SK-N-SH treated with all-trans-retinoic acid at 6 μM for 48 hours (cell line): Measurements from ENCODE around the gene MPLKIP.

ENCODE experiments used
- ATAC-seq: fragments of 200-7000 bp; cut with Tn5 transposase; 3 replicates; pipeline ENCODE4 v1.9.1; 2020; ENCODE audit warnings: mild to moderate bottlenecking, moderate library complexity
- ARNTL ChIP-seq: fragments of 450-650 bp; formaldehyde crosslinking; IDR thresholded peaks from 2 replicates; pipeline ENCODE4 v1.5.0; 2020; ENCODE audit warnings: low read depth, mild to moderate bottlenecking, moderate library complexity, borderline replicate concordance
- BACH2 ChIP-seq: fragments of 250-450 bp; sonication (Bioruptor Pico); IDR thresholded peaks from 2 replicates; pipeline ENCODE4 v1.9.0; 2021; ENCODE audit warnings: mild to moderate bottlenecking, borderline replicate concordance
- CSDC2 ChIP-seq: fragments of 250-450 bp; sonication (Bioruptor Pico); IDR thresholded peaks from 2 replicates; pipeline ENCODE4 v1.5.0; 2020; ENCODE audit warnings: mild to moderate bottlenecking, moderate library complexity
- ESRRG ChIP-seq: fragments of 250-450 bp; sonication (Bioruptor Pico); IDR thresholded peaks from 2 replicates; pipeline ENCODE4 v1.6.1; 2021; ENCODE audit warnings: mild to moderate bottlenecking
- GLIS3 ChIP-seq: fragments of 250-450 bp; sonication (Bioruptor Pico); IDR thresholded peaks from 2 replicates; pipeline ENCODE4 v1.5.0; 2020; ENCODE audit warnings: mild to moderate bottlenecking, moderate library complexity
- ISL1 ChIP-seq: fragments of 250-450 bp; sonication (Bioruptor Pico); IDR thresholded peaks from 2 replicates; pipeline ENCODE4 v2.1.2; 2022; ENCODE audit warnings: mild to moderate bottlenecking, moderate library complexity
- OSR1 ChIP-seq: fragments of 250-450 bp; sonication (Bioruptor Pico); IDR thresholded peaks from 2 replicates; pipeline ENCODE4 v1.8.0; 2022; ENCODE audit warnings: moderate library complexity, mild to moderate bottlenecking, inconsistent platforms
- PPARA ChIP-seq: fragments of 250-450 bp; sonication (Bioruptor Pico); IDR thresholded peaks from 2 replicates; pipeline ENCODE4 v1.5.0; 2020; ENCODE audit warnings: mild to moderate bottlenecking, borderline replicate concordance
- RARB ChIP-seq: fragments of 250-450 bp; sonication (Bioruptor Pico); IDR thresholded peaks from 2 replicates; pipeline ENCODE4 v1.8.0; 2021; ENCODE audit warnings: mild to moderate bottlenecking, moderate library complexity
- SNAI2 ChIP-seq: fragments of 250-450 bp; sonication (Bioruptor Pico); IDR thresholded peaks from 2 replicates; pipeline ENCODE4 v1.5.0; 2020; ENCODE audit warnings: mild to moderate bottlenecking, moderate library complexity
- TCF4 ChIP-seq: fragments of 250-450 bp; sonication (Bioruptor Pico); IDR thresholded peaks from 2 replicates; pipeline ENCODE4 v1.8.0; 2021; ENCODE audit warnings: mild to moderate bottlenecking, moderate library complexity, borderline replicate concordance
- TOX ChIP-seq: fragments of 250-450 bp; sonication (Bioruptor Pico); IDR thresholded peaks from 2 replicates; pipeline ENCODE4 v1.8.0; 2021; ENCODE audit warnings: mild to moderate bottlenecking, moderate library complexity, borderline replicate concordance
- ZFP3 ChIP-seq: fragments of 250-450 bp; sonication (Bioruptor Pico); IDR thresholded peaks from 2 replicates; pipeline ENCODE4 v1.5.0; 2020; ENCODE audit warnings: mild to moderate bottlenecking, moderate library complexity
- ZFP30 ChIP-seq: fragments of 450-650 bp; formaldehyde crosslinking; IDR thresholded peaks from 2 replicates; pipeline ENCODE4 v1.5.0; 2022; ENCODE audit warnings: mild to moderate bottlenecking, moderate library complexity
- ZNF565 ChIP-seq: fragments of 450-650 bp; formaldehyde crosslinking; conservative IDR thresholded peaks from 2 replicates; pipeline ENCODE4 v1.5.0; 2020; ENCODE audit warnings: low read depth, mild to moderate bottlenecking, moderate library complexity
- ZNF70 ChIP-seq: fragments of 450-650 bp; formaldehyde crosslinking; IDR thresholded peaks from 2 replicates; pipeline ENCODE4 v1.5.0; 2020; ENCODE audit warnings: mild to moderate bottlenecking, moderate library complexity
- ZNF8 ChIP-seq: fragments of 450-650 bp; formaldehyde crosslinking; IDR thresholded peaks from 2 replicates; pipeline ENCODE4 v1.5.0; 2020; ENCODE audit warnings: mild to moderate bottlenecking, moderate library complexity
- TF ChIP-seq, protein P1 (sequence below): fragments of 250-450 bp; sonication (Bioruptor Pico); IDR thresholded peaks from 2 replicates; pipeline ENCODE4 v1.8.0; 2021; ENCODE audit warnings: low read depth, mild to moderate bottlenecking, moderate library complexity, borderline replicate concordance
- TF ChIP-seq, protein P2 (sequence below): fragments of 250-450 bp; sonication (Bioruptor Pico); IDR thresholded peaks from 2 replicates; pipeline ENCODE4 v1.5.1; 2020; ENCODE audit warnings: low read depth, mild to moderate bottlenecking, moderate library complexity
- TF ChIP-seq, protein P3 (sequence below): fragments of 250-450 bp; sonication (Bioruptor Pico); IDR thresholded peaks from 2 replicates; pipeline ENCODE4 v1.8.0; 2020; ENCODE audit warnings: mild to moderate bottlenecking, moderate library complexity, borderline replicate concordance

The MPLKIP gene

DNA sequence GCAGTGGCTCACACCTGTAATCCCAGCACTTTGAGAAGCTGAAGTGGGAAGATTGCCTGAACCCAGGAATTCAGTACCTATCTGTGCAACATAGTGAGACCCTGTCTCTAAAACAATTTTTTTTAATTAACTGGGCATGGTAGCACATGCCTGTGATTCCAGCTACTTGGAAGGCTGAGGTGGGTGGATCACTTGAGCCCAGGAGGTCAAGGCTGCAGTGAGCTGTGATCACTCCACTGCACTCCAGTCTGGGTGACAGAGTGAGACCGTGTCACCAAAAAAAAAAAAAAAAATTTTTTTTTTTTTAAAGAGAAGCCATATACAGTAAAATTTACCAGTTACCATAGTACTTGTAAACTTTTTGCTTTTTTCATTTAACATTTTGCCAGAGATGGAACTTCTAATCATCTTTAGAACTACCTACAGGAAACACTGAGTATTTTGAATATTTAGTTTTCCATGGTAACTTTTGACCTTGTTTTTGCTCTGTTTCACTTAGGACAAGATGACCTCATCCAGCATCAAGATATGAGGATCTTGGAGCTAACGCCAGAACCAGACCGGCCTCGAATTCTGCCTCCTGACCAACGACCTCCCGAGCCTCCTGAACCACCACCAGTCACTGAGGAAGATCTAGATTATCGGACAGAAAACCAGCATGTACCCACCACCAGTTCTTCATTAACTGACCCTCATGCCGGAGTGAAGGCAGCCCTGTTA is 40.6 kb downstream of the MPLKIP start:
- ATAC-seq: no peak

DNA sequence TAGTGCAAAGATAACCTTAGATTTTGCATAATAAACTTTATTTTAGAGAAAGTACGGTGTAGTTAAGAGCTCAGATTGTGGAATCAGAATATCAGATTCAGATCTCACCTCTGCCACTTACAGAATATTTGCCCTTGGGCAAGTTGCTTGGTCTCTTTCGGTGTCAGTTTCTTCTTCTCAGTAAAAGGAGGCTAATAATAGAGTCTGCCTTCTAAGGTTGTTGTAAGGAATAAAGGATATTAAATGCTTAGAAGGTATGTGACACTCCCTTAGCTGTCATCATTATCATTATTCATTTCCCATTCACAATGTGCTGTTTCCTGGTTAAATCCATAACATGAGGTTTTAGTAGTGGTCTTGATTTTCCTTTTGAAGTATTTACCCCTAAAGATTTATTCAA is 42.2 kb downstream of the MPLKIP start:
- ATAC-seq: no peak
- TF ChIP-seq TCF4 (no peak), PPARA (CRISPR knock-in tag) (no peak), CSDC2 (CRISPR knock-in tag) (no peak), ZNF565 (CRISPR knock-in tag) (no peak)
- TF ChIP-seq, protein P1, sequence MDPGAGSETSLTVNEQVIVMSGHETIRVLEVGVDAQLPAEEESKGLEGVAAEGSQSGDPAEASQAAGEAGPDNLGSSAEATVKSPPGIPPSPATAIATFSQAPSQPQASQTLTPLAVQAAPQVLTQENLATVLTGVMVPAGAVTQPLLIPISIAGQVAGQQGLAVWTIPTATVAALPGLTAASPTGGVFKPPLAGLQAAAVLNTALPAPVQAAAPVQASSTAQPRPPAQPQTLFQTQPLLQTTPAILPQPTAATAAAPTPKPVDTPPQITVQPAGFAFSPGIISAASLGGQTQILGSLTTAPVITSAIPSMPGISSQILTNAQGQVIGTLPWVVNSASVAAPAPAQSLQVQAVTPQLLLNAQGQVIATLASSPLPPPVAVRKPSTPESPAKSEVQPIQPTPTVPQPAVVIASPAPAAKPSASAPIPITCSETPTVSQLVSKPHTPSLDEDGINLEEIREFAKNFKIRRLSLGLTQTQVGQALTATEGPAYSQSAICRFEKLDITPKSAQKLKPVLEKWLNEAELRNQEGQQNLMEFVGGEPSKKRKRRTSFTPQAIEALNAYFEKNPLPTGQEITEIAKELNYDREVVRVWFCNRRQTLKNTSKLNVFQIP (CRISPR knock-in tag): no peak

More for the DNA sequence above, 40.6 kb downstream of the MPLKIP start:
- TF ChIP-seq, protein P1 (CRISPR knock-in tag): no peak
- TF ChIP-seq ZFP3: no peak
- no peak for TF ChIP-seq ZNF565 (CRISPR knock-in tag)
- TF ChIP-seq, protein P2, sequence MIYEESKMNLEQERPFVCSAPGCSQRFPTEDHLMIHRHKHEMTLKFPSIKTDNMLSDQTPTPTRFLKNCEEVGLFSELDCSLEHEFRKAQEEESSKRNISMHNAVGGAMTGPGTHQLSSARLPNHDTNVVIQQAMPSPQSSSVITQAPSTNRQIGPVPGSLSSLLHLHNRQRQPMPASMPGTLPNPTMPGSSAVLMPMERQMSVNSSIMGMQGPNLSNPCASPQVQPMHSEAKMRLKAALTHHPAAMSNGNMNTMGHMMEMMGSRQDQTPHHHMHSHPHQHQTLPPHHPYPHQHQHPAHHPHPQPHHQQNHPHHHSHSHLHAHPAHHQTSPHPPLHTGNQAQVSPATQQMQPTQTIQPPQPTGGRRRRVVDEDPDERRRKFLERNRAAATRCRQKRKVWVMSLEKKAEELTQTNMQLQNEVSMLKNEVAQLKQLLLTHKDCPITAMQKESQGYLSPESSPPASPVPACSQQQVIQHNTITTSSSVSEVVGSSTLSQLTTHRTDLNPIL (CRISPR knock-in tag): no peak
- TF ChIP-seq ZNF8 (CRISPR knock-in tag): no peak
- no peak for TF ChIP-seq OSR1 (CRISPR knock-in tag)
- TF ChIP-seq TOX (CRISPR knock-in tag): no peak
- TF ChIP-seq ISL1 (CRISPR knock-in tag): no peak
- no peak for TF ChIP-seq ESRRG (CRISPR knock-in tag)
- TF ChIP-seq BACH2 (CRISPR knock-in tag): no peak
- no peak for TF ChIP-seq ZNF70
- no peak for TF ChIP-seq CSDC2 (CRISPR knock-in tag)
- no peak for TF ChIP-seq RARB (CRISPR knock-in tag)

DNA sequence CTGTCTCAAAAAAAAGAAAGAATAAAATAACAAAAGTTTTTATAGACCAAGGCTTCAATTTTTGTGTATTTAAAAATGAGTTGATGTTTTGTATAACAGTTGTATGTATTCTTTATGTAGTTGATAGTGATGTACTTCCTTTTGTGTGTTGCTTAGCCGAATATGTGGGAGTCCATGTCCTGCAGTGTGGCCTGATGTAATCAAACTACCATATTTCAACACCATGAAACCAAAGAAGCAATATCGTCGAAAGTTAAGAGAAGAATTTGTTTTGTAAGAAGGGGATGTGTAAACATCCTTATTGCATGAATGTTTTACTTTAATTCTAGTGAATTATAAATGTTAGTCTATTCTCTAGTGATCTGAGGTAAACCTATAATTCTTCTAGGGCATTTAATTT is 56.6 kb downstream of the MPLKIP start:
- TF ChIP-seq, protein P3, sequence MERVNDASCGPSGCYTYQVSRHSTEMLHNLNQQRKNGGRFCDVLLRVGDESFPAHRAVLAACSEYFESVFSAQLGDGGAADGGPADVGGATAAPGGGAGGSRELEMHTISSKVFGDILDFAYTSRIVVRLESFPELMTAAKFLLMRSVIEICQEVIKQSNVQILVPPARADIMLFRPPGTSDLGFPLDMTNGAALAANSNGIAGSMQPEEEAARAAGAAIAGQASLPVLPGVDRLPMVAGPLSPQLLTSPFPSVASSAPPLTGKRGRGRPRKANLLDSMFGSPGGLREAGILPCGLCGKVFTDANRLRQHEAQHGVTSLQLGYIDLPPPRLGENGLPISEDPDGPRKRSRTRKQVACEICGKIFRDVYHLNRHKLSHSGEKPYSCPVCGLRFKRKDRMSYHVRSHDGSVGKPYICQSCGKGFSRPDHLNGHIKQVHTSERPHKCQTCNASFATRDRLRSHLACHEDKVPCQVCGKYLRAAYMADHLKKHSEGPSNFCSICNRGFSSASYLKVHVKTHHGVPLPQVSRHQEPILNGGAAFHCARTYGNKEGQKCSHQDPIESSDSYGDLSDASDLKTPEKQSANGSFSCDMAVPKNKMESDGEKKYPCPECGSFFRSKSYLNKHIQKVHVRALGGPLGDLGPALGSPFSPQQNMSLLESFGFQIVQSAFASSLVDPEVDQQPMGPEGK: no peak
- TF ChIP-seq SNAI2 (CRISPR knock-in tag): no peak
- TF ChIP-seq TOX (CRISPR knock-in tag): no peak
- TF ChIP-seq ZFP3: no peak
- TF ChIP-seq GLIS3 (CRISPR knock-in tag): no peak
- TF ChIP-seq ARNTL (CRISPR knock-in tag): no peak
- no peak for TF ChIP-seq ZNF565 (CRISPR knock-in tag)
- no peak for TF ChIP-seq PPARA (CRISPR knock-in tag)
- no peak for TF ChIP-seq ZFP30 (CRISPR knock-in tag)
- no peak for ATAC-seq
